ENCODE measurements around the gene IFT80. TPM values are rescaled to one million over a fixed set of nuclear protein-coding genes. Genes with fewer than 3 reads are reported as not detected.

The IFT80 gene
- total and polyA plus RNA-seq, 10 of the 15 experiments (the other 5 are each of a cell fraction or from before 2014, with no cell fraction given): 6.5 to 21.5 (median 14.1) TPM

DNA sequence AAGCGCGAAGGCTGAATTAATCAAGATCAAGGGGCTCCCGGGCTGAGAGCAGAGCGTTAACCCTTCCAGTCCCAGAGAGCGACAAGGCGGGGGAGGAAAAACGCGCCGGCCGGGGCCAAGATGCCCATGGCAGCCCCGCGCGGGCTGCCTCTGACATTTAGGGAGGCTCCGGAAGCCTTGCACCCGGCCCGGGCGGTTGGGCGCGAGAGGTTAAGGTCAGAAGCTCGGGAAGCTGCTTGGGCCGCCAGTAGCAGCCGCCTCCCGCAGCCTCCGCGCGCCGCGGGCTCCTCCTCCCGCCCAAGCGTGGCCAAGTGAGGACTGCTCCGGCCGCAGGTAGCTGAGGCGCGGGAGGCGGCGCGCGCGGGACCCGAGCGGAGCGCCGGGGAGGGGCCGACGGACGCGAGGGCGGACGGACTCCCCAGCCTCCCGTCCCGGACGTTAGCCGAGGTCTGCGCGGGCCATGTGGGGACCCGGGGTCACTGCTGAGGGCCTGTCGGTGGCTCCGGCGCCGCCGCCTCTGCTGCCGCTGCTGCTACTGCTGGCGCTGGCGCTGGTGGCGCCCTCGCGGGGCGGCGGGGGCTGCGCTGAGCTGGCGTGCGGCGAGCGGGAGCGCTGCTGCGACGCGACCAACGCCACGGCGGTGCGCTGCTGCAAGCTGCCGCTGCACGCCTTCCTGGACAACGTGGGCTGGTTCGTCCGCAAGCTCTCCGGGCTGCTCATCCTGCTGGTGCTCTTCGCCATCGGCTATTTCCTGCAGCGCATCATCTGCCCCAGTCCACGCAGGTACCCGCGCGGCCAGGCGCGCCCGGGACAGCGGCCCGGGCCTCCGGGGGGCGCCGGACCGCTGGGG, 173.6 kb downstream of the IFT80 start, which contains the start of gene C3orf80:
TSS of gene C3orf80 (plus strand) at position 247 of the 850 bp plus-strand sequence. CDS start at position 461, 214 bp downstream.
- CTCF ChIA-PET: no interaction called here

More for the DNA sequence above, 173.6 kb downstream of the IFT80 start, which contains the start of gene C3orf80:
- no peaks in the 10 kb centered on the region for H3K9me3 ChIP-seq (replicated peaks; ENCODE audit: control insufficient read depth, insufficient read depth, low read length)
- H2AFZ ChIP-seq (ENCODE audit: control insufficient read depth, low read depth, low read length): peak within 1 kb of the TSS; percentile 79
- peaks cover 7 to 27% of the 10 kb centered on the region in 2 experiments for H3K27me3 ChIP-seq (replicated peaks in 1 of 2; ENCODE audit: control insufficient read depth in 2 of 2, insufficient read depth in 2 of 2, low read length in 1 of 2)
- DNase-seq (ENCODE audit: low read depth, low spot score): no peak
- H3K79me2 ChIP-seq (ENCODE audit: control insufficient read depth, insufficient read depth, low read length): no peaks in the 10 kb centered on the region
- intact Hi-C loops (cut with micrococcal nuclease; ENCODE audit: unreplicated experiment) (loop anchor here (10.0 kb wide), 1 partner anchor 341 kb away; no protein-coding TSS in a partner anchor), in situ Hi-C loops (cut with MboI) (no loop called here)
- RAD21 ChIA-PET (ENCODE audit: unreplicated experiment): no interaction called here
- no peaks in the 10 kb centered on the region for H4K20me1 ChIP-seq (ENCODE audit: control insufficient read depth, insufficient read depth)
- no peak within 1 kb of the TSS for H3K9ac ChIP-seq (ENCODE audit: control insufficient read depth, insufficient read depth, low read length)
- ATAC-seq: peak; percentile 92
- H3K27ac ChIP-seq (ENCODE audit: control insufficient read depth, insufficient read depth): no peak within 1 kb of the TSS
- no peaks in the 10 kb centered on the region for H3K36me3 ChIP-seq (ENCODE audit: control insufficient read depth in 2 of 2, insufficient read depth in 2 of 2, low read length in 1 of 2)
- TF ChIP-seq BHLHE40 (IDR thresholded peaks at IDR 0.05; ENCODE audit: borderline replicate concordance in 1 of 2, low read depth in 2 of 2, low read length in 1 of 2) (peak in 1 of 2 experiments; percentile 23; a peak in 1 of 4 replicates), IKZF1 (conservative IDR thresholded peaks at IDR 0.05) (peak; percentile 47; the same call in 1 of the 2 replicates), NFYA (IDR thresholded peaks at IDR 0.05; ENCODE audit: borderline replicate concordance, low read depth, low read length) (no peak), EZH2 (IDR thresholded peaks at IDR 0.05; ENCODE audit: borderline replicate concordance, control insufficient read depth, low read depth, low read length) (0 out of 2 replicates have a peak, but pooled peaks have one; percentile 33), NR2F1 (conservative IDR thresholded peaks at IDR 0.05) (peak; percentile 53), DPF2 (IDR thresholded peaks at IDR 0.05) (peak; percentile 37; the same call in 1 of the 2 replicates), WRNIP1 (IDR thresholded peaks at IDR 0.05; ENCODE audit: borderline replicate concordance, low read depth, low read length) (no peak), EED (IDR thresholded peaks at IDR 0.05; ENCODE audit: low read depth) (no peak), NR2C1 (IDR thresholded peaks at IDR 0.05) (no peak), NR2C2 (IDR thresholded peaks at IDR 0.05; ENCODE audit: borderline replicate concordance, control insufficient read depth, insufficient read length, low read depth) (no peak), BCL11A (IDR thresholded peaks at IDR 0.05; ENCODE audit: low read depth, low read length) (no peak)
- TF ChIP-seq, protein P1, sequence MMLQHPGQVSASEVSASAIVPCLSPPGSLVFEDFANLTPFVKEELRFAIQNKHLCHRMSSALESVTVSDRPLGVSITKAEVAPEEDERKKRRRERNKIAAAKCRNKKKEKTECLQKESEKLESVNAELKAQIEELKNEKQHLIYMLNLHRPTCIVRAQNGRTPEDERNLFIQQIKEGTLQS (IDR thresholded peaks at IDR 0.05; ENCODE audit: borderline replicate concordance, extremely low read depth, low read depth, low read length): no peak
- TF ChIP-seq, protein P2, sequence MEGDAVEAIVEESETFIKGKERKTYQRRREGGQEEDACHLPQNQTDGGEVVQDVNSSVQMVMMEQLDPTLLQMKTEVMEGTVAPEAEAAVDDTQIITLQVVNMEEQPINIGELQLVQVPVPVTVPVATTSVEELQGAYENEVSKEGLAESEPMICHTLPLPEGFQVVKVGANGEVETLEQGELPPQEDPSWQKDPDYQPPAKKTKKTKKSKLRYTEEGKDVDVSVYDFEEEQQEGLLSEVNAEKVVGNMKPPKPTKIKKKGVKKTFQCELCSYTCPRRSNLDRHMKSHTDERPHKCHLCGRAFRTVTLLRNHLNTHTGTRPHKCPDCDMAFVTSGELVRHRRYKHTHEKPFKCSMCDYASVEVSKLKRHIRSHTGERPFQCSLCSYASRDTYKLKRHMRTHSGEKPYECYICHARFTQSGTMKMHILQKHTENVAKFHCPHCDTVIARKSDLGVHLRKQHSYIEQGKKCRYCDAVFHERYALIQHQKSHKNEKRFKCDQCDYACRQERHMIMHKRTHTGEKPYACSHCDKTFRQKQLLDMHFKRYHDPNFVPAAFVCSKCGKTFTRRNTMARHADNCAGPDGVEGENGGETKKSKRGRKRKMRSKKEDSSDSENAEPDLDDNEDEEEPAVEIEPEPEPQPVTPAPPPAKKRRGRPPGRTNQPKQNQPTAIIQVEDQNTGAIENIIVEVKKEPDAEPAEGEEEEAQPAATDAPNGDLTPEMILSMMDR (IDR thresholded peaks at IDR 0.05 in 2 of 3, conservative IDR thresholded peaks at IDR 0.05 in 1 of 3; ENCODE audit: control insufficient read depth in 2 of 3, extremely low read depth in 1 of 3, insufficient read depth in 1 of 3, low read depth in 3 of 3, low read length in 3 of 3): peak in 2 of 3 experiments; percentile 8 to 14; a peak in 2 of 6 replicates
- TF ChIP-seq, protein P3, sequence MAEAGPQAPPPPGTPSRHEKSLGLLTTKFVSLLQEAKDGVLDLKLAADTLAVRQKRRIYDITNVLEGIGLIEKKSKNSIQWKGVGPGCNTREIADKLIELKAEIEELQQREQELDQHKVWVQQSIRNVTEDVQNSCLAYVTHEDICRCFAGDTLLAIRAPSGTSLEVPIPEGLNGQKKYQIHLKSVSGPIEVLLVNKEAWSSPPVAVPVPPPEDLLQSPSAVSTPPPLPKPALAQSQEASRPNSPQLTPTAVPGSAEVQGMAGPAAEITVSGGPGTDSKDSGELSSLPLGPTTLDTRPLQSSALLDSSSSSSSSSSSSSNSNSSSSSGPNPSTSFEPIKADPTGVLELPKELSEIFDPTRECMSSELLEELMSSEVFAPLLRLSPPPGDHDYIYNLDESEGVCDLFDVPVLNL (IDR thresholded peaks at IDR 0.05; ENCODE audit: low read depth, low read length): no peak
- peaks cover 7% of the 10 kb centered on the region; the same call in 1 of the 2 replicates for H3K4me1 ChIP-seq (ENCODE audit: control insufficient read depth, insufficient read depth, low read length)
- peak within 1 kb of the TSS; percentile 89 for H3K4me2 ChIP-seq (ENCODE audit: control insufficient read depth, insufficient read depth)
- FAIRE-seq: no peak
- SMC1A ChIA-PET (ENCODE audit: uncharacterized antibody, unreplicated experiment): no interaction called here
- no TSS peak for BruUV-seq (replicated peaks)
- POLR2A ChIA-PET: no interaction called here
- WGBS (ENCODE audit: insufficient coverage, insufficient replicate concordance, low lambda C conversion rate, missing lambda C conversion rate): 2% methylated on average over 79 of the region's 104 CpGs
- peak within 1 kb of the TSS; percentile 61 for H3K4me3 ChIP-seq

Data from GM12878 (cell line).